ENCODE data around the gene ADGRE2.
"Not testable (repeated sequence)": the region's sequence is repeated elsewhere in the genome, so short reads cannot be mapped to it uniquely, and the experiment has no call there.

ADGRE2 gene

DNA sequence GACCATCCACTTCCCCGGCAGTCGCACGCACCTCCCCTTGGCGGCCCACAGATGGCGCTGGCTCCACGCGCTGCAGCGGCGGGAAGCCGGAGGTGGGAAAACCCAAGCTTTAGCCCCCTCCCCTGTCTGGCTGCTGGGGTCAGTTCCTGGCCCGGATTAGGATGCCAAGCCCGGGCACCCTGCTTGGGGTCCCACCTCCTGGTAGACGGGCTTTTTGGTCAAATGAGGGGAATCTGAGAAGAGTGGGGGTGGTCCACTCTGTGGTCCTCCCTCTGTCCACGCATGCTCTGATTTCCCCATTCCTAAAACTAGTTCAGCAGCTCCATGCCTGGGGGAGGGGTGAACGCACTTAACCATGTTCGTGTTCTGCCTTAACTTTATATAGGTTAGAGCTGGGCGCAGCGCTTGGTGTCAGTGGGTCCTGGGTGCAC is 8.1 kb upstream of the ADGRE2 start:
- Mint-ChIP-seq H3K27me3 (ENCODE audit: low read depth) (peaks cover 8% of the 10 kb centered on the region), H3K27ac (no peak overlapping the region), H3K36me3 (ENCODE audit: low read depth) (no peaks in the 10 kb centered on the region), H3K4me1 (no peaks in the 10 kb centered on the region), H3K4me3 (peak overlapping the region in 1 of 3 experiments; percentile 56), H3K9me3 (no peaks in the 10 kb centered on the region)
- TF ChIP-seq, protein P1, sequence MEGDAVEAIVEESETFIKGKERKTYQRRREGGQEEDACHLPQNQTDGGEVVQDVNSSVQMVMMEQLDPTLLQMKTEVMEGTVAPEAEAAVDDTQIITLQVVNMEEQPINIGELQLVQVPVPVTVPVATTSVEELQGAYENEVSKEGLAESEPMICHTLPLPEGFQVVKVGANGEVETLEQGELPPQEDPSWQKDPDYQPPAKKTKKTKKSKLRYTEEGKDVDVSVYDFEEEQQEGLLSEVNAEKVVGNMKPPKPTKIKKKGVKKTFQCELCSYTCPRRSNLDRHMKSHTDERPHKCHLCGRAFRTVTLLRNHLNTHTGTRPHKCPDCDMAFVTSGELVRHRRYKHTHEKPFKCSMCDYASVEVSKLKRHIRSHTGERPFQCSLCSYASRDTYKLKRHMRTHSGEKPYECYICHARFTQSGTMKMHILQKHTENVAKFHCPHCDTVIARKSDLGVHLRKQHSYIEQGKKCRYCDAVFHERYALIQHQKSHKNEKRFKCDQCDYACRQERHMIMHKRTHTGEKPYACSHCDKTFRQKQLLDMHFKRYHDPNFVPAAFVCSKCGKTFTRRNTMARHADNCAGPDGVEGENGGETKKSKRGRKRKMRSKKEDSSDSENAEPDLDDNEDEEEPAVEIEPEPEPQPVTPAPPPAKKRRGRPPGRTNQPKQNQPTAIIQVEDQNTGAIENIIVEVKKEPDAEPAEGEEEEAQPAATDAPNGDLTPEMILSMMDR (IDR thresholded peaks at IDR 0.05; ENCODE audit: unreplicated experiment in 3 of 3), result peak; percentile 58 to 60 (median 60)

- H3K27me3 Mint-ChIP-seq (ENCODE audit: low read depth); H3K27ac Mint-ChIP-seq; H3K4me1 Mint-ChIP-seq; H3K36me3 Mint-ChIP-seq (ENCODE audit: low read depth); H3K4me3 Mint-ChIP-seq; H3K9me3 Mint-ChIP-seq: not testable (repeated sequence)
These were observed 6.9 kb upstream of the ADGRE2 start for GRCh38 chr19:14785102-14785793.

DNA sequence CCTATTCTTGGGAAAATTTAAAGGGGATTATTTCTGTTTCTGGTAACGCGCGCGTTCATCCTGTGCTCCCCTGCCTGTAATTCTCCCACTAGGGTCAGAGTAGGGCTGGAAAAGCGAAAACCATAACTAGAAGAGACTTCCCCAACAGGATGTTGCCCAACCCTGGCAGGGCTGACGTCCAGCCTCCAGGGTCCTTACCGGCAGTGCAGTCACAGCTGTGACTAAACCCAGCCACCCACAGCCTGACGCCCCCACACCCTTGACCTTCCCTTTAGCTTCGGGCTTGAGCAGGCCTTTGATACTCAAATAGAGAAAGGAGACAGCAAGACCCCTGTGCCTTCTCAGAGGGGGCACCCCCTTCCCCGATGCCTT is 6.4 kb upstream of the ADGRE2 start:
- H3K36me3 Mint-ChIP-seq (ENCODE audit: low read depth); H3K4me3 Mint-ChIP-seq; H3K9me3 Mint-ChIP-seq; H3K27me3 Mint-ChIP-seq (ENCODE audit: low read depth); H3K4me1 Mint-ChIP-seq; H3K27ac Mint-ChIP-seq: not testable (repeated sequence)

DNA sequence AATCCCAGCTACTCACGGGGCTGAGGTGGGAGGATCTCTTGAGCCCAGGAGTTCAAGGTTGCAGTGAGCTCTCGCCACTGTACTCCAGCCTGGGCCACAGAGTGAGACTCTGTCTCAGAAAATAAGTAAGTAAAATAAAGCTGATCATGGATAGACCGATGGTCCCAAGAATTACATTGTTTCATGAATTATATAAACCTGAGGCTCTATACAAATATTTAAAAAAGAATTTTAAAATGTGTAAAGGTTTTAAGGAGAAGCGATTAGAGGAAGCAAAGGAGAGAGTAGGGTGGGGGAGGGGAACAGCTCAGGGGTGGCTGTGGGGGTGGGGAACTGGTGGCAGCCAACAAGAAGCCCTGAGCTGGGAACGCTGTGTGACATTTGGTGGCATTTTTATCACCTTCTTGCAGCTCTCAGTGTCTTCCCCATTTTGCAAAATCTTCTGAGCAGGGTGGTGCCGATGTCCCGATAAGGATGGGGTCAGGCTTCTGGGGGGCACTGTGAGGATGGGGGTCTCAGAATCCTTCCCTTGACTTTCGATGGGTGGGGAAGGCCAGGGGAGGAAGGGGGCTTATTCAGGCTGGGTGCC is 5.1 kb upstream of the ADGRE2 start:
- peaks cover 11% of the 10 kb centered on the region for H3K27me3 Mint-ChIP-seq (ENCODE audit: low read depth)
- H3K36me3 Mint-ChIP-seq (ENCODE audit: low read depth); H3K9me3 Mint-ChIP-seq; H3K4me3 Mint-ChIP-seq; H3K4me1 Mint-ChIP-seq; H3K27ac Mint-ChIP-seq: not testable (repeated sequence)

DNA sequence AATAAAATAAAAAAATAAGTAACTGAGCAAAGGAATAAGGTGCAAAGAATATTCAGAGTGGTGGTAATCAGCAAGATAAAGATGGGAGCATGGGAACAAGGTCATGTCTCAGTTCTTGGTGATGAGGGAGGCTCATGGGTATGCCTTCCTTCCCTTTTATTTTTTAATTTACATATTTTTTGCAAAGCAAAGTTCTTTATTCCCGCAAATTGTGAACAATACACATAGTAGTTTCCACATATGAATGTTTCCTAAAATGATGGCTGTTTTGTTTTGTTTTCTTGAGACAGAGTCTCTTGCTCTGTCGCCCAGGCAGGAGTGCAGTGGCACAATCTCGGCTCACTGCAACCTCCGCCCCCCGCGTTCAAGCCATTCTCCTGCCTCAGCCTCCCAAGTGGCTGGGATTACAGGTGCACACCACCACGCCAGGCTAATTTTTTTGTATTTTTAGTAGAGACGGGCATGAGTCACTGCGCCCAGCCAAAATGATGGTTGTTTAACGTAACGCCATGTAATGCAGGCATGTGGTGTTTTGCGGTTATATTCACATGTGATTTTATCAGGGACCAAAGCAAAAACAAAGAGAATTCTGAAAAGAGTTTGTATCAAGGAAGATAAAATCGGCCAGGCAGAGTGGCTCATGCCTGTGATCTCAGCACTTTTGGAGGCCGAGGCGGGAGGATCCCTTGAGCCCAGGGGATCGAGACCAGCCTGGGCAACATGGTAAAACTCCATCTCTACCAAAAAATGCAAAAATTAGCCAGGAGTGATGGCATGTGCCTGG is 4.5 kb upstream of the ADGRE2 start:
- Mint-ChIP-seq H3K4me1 (no peaks in the 10 kb centered on the region), H3K27me3 (ENCODE audit: low read depth) (peaks cover 11% of the 10 kb centered on the region), H3K4me3 (no peak overlapping the region), H3K9me3 (no peaks in the 10 kb centered on the region), H3K27ac (no peak overlapping the region), H3K36me3 (ENCODE audit: low read depth) (no peaks in the 10 kb centered on the region)
- TF ChIP-seq, protein P1 (IDR thresholded peaks at IDR 0.05; ENCODE audit: unreplicated experiment in 3 of 3), result no peak

DNA sequence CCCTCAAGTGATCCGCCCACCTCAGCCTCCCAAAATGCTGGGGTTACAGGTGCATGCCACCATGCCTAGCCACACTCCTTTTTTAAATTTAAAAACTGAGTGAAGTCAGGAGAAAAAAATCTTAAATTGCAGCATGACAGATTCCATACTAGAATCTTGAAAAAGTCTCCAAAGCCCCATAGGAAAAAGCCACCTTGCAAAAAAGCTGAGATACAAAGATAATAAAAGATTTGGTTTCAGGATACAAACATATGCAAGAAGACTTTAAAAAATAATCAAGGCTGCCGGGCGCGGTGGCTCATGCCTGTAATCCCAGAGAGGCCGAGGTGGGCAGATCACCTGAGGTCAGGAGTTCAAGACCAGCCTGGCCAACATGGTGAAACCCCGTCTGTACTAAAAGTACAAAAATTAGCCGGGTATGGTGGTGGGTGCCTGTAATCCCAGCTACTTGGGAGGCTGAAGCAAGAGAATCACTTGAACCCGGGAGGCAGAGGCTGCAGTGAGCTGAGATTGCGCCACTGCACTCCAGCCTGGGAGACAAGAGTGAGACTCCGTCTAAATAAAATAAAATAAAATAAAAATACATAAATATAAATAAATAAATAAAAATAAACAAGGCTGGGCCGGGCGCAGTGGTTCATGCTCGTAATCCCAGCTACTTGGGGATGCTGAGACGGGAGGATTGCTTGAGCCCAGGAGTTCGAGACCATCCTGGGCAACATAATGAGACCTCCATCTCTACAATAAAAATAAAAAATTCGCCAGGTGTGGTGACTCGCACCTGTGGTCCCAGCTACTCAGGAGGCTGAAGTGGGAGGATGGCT is 3.6 kb upstream of the ADGRE2 start:
- not testable (repeated sequence) for H3K4me3 Mint-ChIP-seq; H3K9me3 Mint-ChIP-seq; H3K36me3 Mint-ChIP-seq (ENCODE audit: low read depth); H3K4me1 Mint-ChIP-seq; H3K27ac Mint-ChIP-seq; H3K27me3 Mint-ChIP-seq (ENCODE audit: low read depth)

GRCh38 chr19:14780622-14781225 is 2.4 kb upstream of the ADGRE2 start:
- not testable (repeated sequence) for H3K27ac Mint-ChIP-seq; H3K36me3 Mint-ChIP-seq (ENCODE audit: low read depth); H3K9me3 Mint-ChIP-seq; H3K4me1 Mint-ChIP-seq; H3K4me3 Mint-ChIP-seq
- peaks cover 16% of the 10 kb centered on the region for H3K27me3 Mint-ChIP-seq (ENCODE audit: low read depth)

DNA sequence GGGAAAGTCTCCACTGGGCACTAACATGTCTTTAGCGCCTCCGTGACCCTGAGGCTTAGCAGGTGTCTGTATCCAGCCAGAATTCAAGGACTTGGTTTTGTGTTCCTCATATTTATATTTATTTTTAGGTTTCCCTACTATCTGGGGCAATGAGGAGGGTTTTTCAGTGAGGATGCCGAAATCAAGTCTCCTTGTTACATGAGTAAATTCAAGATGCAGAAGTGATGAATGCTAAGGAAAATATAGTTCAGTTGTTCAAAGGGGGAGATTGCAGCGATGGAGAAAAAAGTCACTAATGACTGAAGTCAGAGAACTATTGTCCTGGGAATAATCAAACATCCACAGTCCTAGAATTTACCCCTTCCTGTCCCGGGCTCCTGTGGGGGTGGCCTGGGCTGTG is 791 bp upstream of the ADGRE2 start:
- Mint-ChIP-seq H3K9me3 (no peaks in the 10 kb centered on the region), H3K4me3 (no peak overlapping the region)

DNA sequence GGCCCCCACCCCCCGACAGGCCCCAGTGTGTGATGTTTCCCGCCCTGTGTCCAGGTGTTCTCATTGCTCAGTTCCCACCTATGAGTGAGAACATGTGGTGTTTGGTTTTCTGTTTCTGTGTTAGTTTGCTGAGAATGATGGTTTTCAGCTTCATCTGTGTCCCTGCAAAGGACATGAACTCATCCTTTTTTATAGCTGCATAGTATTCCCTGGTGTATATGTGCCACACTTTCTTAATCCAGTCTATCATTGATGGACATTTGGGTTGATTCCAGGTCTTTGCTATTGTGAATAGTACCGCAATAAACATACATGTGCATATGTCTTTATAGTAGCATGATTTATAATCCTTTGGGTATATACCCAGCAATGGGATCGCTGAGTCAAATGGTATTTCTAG is 715 bp downstream of the ADGRE2 start:
- Mint-ChIP-seq H3K27me3 (ENCODE audit: low read depth) (peaks cover 20% of the 10 kb centered on the region), H3K4me3 (peak overlapping the region in 1 of 3 experiments; percentile 25)
- not testable (repeated sequence) for H3K9me3 Mint-ChIP-seq; H3K27ac Mint-ChIP-seq; H3K36me3 Mint-ChIP-seq (ENCODE audit: low read depth); H3K4me1 Mint-ChIP-seq

More for the DNA sequence above, 791 bp upstream of the ADGRE2 start:
- H3K27ac Mint-ChIP-seq, result no peak overlapping the region
- H3K4me1 Mint-ChIP-seq, result no peaks in the 10 kb centered on the region
- peaks cover 20% of the 10 kb centered on the region for H3K27me3 Mint-ChIP-seq (ENCODE audit: low read depth)
- no peaks in the 10 kb centered on the region for H3K36me3 Mint-ChIP-seq (ENCODE audit: low read depth)
- TF ChIP-seq, protein P1 (IDR thresholded peaks at IDR 0.05; ENCODE audit: unreplicated experiment in 3 of 3), result no peak

All from nephron (organoid).